Panc1 (cell line): ENCODE measurements around the gene SPATS2L. TPM values are rescaled to one million over a fixed set of nuclear protein-coding genes. Genes with fewer than 3 reads are reported as not detected.
"Not testable (repeated sequence)": the region's sequence is repeated elsewhere in the genome, so short reads cannot be mapped to it uniquely, and the experiment has no call there.

Source experiments
- ATAC-seq: fragments of 200-7000 bp; cut with Tn5 transposase; 2 replicates; pipeline ENCODE4 v1.9.1; 2020; ENCODE audit warnings: mild to moderate bottlenecking, moderate library complexity
- BruUV-seq: library from RNA; stranded (reverse); fragments of 400-500 nt; replicated peaks from 2 replicates; lab custom pipeline; 2021; lab: Mats Ljungman, UMichigan
- CTCF ChIA-PET: fragments of 300-600 bp; sonication (Branson Sonifier 250); formaldehyde crosslinking; loops from one replicate; lab custom pipeline; 2022; ENCODE audit warnings: antibody characterized with exemption; lab: Charles Lee
- POLR2A ChIA-PET: fragments of 300-600 bp; sonication (Branson Sonifier 250); formaldehyde crosslinking; loops from one replicate; lab custom pipeline; 2022; ENCODE audit warnings: antibody characterized with exemption; lab: Charles Lee
- DNase-seq: peaks from one replicate; pipeline ENCODE4 v3.0.0-alpha.2; 2010; ENCODE audit warnings: low read depth, low spot score
- H3K27ac ChIP-seq: 2 replicates; pipeline ENCODE4 v1.5.1; 2011; ENCODE audit warnings: mild to moderate bottlenecking, low read length, inconsistent platforms
- H3K27me3 ChIP-seq: fragments of 200-500 bp; sonication (Bioruptor generic); 2 replicates; pipeline ENCODE4 v1.6.0; 2014; ENCODE audit warnings: low read length, inconsistent platforms; ENCODE audit not compliant: control insufficient read depth, insufficient read depth
- H3K36me3 ChIP-seq: fragments of 200-500 bp; sonication (Bioruptor generic); 2 replicates; pipeline ENCODE4 v1.5.1; 2014; ENCODE audit warnings: inconsistent platforms, mild to moderate bottlenecking, low read length, moderate library complexity; ENCODE audit not compliant: control insufficient read depth, insufficient read depth
- H3K4me1 ChIP-seq: 2 replicates; pipeline ENCODE4 v1.5.1; 2011; ENCODE audit warnings: inconsistent platforms, mild to moderate bottlenecking, low read length, moderate library complexity; ENCODE audit not compliant: control insufficient read depth, insufficient read depth
- H3K4me3 ChIP-seq, 2 experiments: 2 replicates each; pipeline ENCODE4 v1.5.1; 2011 to 2012; ENCODE audit warnings: low read depth in 2 of 2, low read length in 2 of 2, mild to moderate bottlenecking in 2 of 2, inconsistent platforms in 1 of 2, moderate library complexity in 1 of 2
- H3K9me3 ChIP-seq: fragments of 200-500 bp; sonication (Bioruptor generic); 2 replicates; pipeline ENCODE4 v1.5.1; 2014; ENCODE audit warnings: low read depth, mild to moderate bottlenecking, inconsistent platforms, low read length, moderate library complexity; ENCODE audit not compliant: control insufficient read depth, insufficient read depth
- CTCF ChIP-seq: fragments of 450-650 bp; IDR thresholded peaks from 2 replicates; pipeline ENCODE4 v1.5.1; 2017; ENCODE audit warnings: mild to moderate bottlenecking
- POLR2AphosphoS5 ChIP-seq: IDR thresholded peaks from 2 replicates; pipeline ENCODE4 v1.6.1; 2012; ENCODE audit warnings: mild to moderate bottlenecking, low read depth, low read length, moderate library complexity
- REST ChIP-seq, 2 experiments: IDR thresholded peaks; 2 replicates each; pipeline ENCODE4 v1.6.1; 2011 to 2012; ENCODE audit warnings: low read depth in 2 of 2, control low read depth in 1 of 2, low read length in 1 of 2, mild to moderate bottlenecking in 1 of 2, moderate library complexity in 1 of 2; ENCODE audit not compliant: insufficient read depth in 1 of 2
- SIN3A ChIP-seq: IDR thresholded peaks from 2 replicates; pipeline ENCODE4 v1.6.1; 2012; ENCODE audit warnings: low read depth, mild to moderate bottlenecking, low read length, moderate library complexity, borderline replicate concordance; ENCODE audit not compliant: insufficient read depth
- TCF7L2 ChIP-seq: IDR thresholded peaks from 2 replicates; pipeline ENCODE4 v1.6.1; 2011; ENCODE audit warnings: mild to moderate bottlenecking, low read depth, low read length, inconsistent platforms
- in situ Hi-C: cut with HindIII; loops from 2 replicates; pipeline ENCODE4 v1.10.0; 2016; ENCODE audit warnings: low sequenced_read_pairs, low pct_unique_long_range_greater_than_20kb
- intact Hi-C: fragments of 100-400 bp; cut with micrococcal nuclease; formaldehyde crosslinking; loops from one replicate; pipeline ENCODE4 v1.10.0; 2022; ENCODE audit not compliant: unreplicated experiment
- total RNA-seq: library from RNA; stranded (reverse); gene quantifications from one replicate; pipeline ENCODE4 v1.2.1, GENCODE V29; 2021; ENCODE audit not compliant: unreplicated experiment

Gene SPATS2L
- total RNA-seq, 1 experiment from 2014 or later = 282 TPM

- no TSS peak for BruUV-seq
- H3K27me3 ChIP-seq = no peaks in the 10 kb centered on the region
- TF ChIP-seq REST (IDR thresholded peaks at IDR 0.05; ENCODE audit: insufficient read depth in 1 of 2, low read depth in 2 of 2, low read length in 1 of 2) = no peak
- no peak for TF ChIP-seq CTCF
- no peak for TF ChIP-seq POLR2AphosphoS5
- no peak for TF ChIP-seq SIN3A
- TF ChIP-seq TCF7L2 = no peak
- no peak overlapping the region for H3K4me3 ChIP-seq
- ATAC-seq = peak; percentile 53; the same call in 1 of the 2 replicates
- POLR2A ChIA-PET = no interaction called here
- H3K9me3 ChIP-seq = no peaks in the 10 kb centered on the region
- in situ Hi-C loops = no loop called here
- no peaks in the 10 kb centered on the region for H3K36me3 ChIP-seq
- DNase-seq = no peak
- intact Hi-C loops = no loop called here
- H3K27ac ChIP-seq = peak overlapping the region; percentile 60
- H3K4me1 ChIP-seq = peaks cover 47% of the 10 kb centered on the region
- CTCF ChIA-PET = interaction anchor here (0.7 kb wide), 1 partner anchor 1871 kb away, joined by 3 read pairs; no protein-coding TSS in a partner anchor
These were observed 35.7 kb downstream of the SPATS2L start for GRCh38 chr2:200342235-200342634.

- intact Hi-C loops = no loop called here
- Histone ChIP-seq H3K9me3 (no peaks in the 10 kb centered on the region), H3K4me3 (no peak overlapping the region), H3K27me3 (no peaks in the 10 kb centered on the region), H3K4me1 (peaks cover 43% of the 10 kb centered on the region), H3K36me3 (no peaks in the 10 kb centered on the region), H3K27ac (peak overlapping the region; percentile 60)
- no TSS peak for BruUV-seq
- DNase-seq = no peak
- no peak for ATAC-seq
- in situ Hi-C loops = no loop called here
- TF ChIP-seq REST (IDR thresholded peaks at IDR 0.05; ENCODE audit: insufficient read depth in 1 of 2, low read depth in 2 of 2, low read length in 1 of 2) (no peak), SIN3A (no peak), POLR2AphosphoS5 (no peak), CTCF (no peak)
- CTCF ChIA-PET = no interaction called here
- POLR2A ChIA-PET = no interaction called here
These were observed 36.2 kb downstream of the SPATS2L start for GRCh38 chr2:200342654-200343053.

GRCh38 chr2:200344202-200344601, 37.7 kb downstream of the SPATS2L start:
- H3K4me1 ChIP-seq = peaks cover 33% of the 10 kb centered on the region
- BruUV-seq, H3K27ac ChIP-seq, DNase-seq, ATAC-seq, H3K27me3 ChIP-seq, CTCF ChIA-PET, intact Hi-C loops, H3K4me3 ChIP-seq, H3K36me3 ChIP-seq, in situ Hi-C loops, H3K9me3 ChIP-seq: not testable (repeated sequence)
- POLR2A ChIA-PET = interaction anchor here (0.6 to 1.8 kb wide), 2 partner anchors 35 to 174 kb away, joined by 4 to 6 read pairs; no protein-coding TSS in a partner anchor
